Measurements from ENCODE around the gene ABCA1.

The ABCA1 gene

DNA sequence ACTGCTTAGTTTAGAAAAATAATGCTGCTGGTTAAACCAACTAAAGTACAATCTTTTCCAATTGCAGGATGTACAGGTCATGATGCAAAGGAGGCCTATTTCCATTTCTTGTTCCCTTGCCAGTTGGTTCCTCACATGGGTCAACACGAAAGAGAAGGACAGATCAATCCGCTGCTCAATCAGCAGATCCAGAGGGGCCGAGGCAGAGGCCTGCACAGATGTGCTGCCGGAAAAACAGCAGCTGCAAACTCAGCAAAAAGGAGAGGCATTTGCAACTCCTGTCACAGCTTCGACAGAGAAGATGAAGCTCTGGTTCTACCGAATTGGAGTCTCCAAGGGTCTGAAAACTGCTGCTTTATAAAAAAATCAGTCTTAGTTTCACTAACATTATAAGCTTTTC, 94.3 kb downstream of the ABCA1 start:
- no peak for DNase-seq

- DNase-seq: no peak
Observed at GRCh38 chr9:104831681-104832080, 96.3 kb downstream of the ABCA1 start.

DNA sequence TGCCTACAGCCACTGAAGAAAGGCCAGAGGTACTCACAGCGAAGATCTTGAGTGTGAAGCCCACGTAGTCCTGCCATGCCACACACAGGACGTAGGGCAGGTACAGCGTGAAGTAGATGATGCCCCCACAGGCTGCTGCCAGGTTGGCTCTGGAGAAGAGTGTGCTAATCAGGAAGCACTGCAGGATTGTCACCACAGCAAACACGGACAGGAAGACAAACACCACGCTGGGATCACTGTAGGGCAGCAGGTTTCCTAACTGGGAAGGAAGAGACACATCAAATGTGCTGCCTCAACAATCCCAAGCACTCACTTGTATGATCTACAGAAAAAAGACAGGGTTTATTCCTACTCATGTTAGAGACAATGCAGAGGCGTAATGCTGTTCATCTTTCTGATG, 101.0 kb downstream of the ABCA1 start:
- no peak for DNase-seq

DNA sequence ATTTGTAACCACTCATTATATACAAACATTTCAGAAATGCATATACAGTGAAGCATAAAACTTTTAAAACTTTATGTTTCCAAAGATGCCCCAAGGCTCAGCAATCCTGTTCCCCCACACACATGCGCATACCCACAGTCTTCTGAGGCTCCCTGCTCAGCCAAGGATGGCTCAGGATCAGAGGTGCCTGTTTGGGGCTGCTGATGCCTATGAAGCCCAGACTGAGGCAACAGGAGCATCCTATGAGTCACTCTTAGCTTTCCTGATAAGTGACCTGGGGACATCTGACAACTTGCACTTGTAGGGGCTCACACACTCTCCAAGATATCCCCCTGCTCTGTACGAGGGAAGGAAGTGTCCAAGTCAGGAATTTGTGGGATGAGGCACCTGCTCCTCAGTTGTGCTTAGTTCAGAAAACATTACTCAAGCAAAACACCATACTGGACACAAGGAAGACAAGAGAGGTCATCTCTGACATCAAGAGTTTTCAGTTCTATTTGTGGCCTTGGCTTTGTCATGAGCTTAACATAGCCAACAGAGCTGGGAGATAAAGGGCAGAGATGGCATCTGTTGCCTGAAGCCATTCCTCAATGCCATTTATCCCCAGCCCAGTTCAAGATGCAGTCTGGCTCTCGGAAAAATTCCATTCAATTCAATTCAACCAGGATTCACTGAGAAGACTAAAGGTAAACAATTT, 101.7 kb downstream of the ABCA1 start:
- DNase-seq: no peak

DNA sequence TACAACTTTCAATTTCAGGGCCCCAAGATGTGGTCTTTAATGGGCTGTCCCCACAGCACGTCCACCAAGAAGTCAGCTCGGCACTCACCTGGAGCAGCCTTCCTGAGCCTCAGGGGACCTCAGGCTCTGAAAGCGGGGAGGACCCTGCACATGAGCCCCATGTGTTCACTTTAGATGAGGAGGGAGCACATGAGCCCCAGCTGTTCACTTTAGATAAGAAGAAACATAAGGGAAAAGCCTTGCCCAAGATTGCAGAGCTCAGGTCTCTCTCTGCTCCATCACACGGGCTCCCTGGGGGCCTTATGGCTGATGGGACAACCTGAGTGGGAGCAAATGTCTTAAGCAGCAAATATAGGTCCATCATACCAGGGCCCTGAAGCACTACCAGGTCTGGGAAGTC, 107.6 kb downstream of the ABCA1 start:
- no peak for DNase-seq

DNA sequence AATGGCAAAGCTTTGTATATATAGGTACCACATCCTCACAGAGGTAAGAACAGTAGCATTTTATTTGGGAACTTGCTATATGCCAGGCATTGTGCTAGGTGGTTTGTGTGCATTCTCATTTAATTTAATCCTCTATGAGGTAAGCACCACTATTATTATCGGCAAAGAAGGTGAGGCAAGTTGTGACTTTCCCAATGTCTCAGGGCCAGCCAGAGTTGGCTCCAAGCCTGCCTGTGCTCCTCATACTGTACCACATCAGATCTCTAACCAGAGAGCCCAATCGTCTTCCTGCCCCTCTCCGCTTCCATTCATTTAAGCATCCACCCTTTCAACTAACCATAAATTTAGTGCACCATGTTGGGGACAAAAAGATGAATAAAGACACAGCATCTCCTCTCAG, 108.9 kb downstream of the ABCA1 start:
- no peak for DNase-seq

DNA sequence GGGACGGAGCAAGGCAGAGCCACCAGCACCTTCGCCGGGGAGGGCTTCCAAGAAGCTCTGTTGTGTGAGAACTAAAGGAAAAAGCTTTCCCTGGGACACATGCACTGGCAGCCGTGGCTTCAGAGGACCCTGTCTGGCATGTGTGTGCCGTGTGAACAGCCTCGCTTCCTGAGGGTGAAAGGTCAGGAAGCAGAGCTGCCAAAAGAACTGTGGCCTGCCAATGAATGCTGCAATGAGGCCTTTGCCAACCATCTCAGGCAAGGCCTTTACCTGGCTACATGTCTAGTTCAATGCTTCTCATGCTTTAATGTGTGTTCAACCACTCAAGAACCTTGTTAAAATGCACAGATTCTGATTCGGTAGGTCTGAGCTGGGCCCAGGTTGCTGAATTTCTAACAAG, 110.5 kb downstream of the ABCA1 start:
- DNase-seq: no peak

GRCh38 chr9:104815851-104816565, 111.9 kb downstream of the ABCA1 start:
- no peak for DNase-seq

DNA sequence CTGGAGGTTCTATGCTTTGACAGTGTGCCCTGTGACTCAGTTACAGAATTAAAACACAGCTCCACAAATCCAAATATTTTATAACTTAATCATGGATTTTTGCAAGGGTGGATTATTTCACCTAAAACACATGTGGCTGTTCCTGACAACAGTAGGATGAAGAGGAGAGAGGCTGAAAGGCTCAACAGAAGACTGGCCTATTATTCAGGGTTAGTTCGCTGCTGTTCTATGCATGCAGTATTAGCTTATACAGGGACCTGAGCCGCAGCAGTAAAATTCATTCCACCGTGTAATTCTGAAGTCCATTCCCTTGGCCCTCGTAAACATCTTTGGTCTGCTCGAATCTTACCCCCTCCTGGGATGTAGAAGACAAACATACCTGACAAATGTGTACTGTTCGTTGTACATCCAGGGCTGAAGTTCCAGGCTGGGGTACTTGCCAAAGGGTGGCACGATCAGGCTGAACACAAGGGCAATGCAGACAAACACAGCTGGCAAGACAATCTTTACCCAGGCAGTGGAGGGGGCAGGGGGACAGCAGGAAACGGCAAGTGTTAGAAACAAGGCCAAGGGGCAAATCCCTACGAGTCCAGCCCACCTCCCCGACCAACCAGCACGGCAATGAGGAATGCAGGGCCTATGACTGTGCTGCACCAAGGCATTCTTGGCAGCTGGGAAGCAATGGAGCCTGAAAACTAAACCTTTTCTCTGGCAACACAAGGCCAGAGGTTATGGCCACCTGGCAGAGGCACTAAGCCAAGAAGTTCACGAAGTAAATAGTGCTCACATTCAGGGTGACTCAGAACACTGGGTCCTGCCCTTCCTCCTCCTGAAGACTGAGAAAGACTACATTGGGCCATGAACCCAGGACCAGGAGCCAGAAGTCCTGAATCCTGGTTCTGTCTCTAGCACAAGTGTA, 117.3 kb downstream of the ABCA1 start:
- DNase-seq: peak in 1 of 2 experiments; percentile 28

GRCh38 chr9:104808035-104808614, 119.8 kb downstream of the ABCA1 start:
- DNase-seq: peak; percentile 41 to 63

GRCh38 chr9:104805441-104805840, 122.5 kb downstream of the ABCA1 start:
- DNase-seq: no peak

DNA sequence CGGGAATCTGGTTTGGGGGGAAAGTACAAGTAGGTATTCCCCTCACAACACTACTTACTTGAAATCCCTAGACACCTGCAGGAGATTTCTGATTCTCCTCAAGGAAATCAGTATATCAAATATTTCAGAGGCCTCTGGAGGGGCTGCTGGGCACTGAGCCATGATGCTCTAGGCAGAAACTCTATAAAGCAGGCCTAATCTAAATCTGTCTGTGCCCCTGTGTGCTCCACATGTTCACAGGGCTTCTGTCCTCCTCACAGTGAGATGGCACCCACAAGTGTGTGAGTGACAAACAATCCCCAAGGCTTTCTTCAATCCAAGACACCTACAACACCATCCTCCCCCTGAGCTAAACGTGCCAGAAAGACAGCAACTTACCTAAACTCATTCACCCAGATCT, 125.0 kb downstream of the ABCA1 start:
- no peak for DNase-seq

DNA sequence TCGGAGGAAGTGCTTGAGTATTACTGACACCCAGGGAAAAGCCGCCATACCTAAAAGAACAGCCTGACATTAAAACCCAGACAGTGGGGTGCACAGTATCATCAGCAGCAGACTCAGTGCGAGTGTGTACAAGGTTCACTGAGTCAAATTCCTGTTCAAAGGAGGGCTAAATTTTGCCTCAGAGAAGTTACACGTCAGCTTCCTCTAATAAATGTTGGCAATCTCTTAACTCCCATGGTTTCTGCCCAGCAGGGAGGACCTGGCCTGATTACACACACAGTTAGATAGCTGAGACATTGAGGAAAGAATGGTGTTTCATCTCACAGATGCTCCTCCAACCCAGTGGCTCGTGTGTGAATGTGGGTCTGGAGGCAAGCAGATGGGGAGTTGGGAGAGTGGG, 125.8 kb downstream of the ABCA1 start:
- no peak for DNase-seq

- no peak for DNase-seq
Observed at GRCh38 chr9:104800068-104800785, 127.7 kb downstream of the ABCA1 start.

DNA sequence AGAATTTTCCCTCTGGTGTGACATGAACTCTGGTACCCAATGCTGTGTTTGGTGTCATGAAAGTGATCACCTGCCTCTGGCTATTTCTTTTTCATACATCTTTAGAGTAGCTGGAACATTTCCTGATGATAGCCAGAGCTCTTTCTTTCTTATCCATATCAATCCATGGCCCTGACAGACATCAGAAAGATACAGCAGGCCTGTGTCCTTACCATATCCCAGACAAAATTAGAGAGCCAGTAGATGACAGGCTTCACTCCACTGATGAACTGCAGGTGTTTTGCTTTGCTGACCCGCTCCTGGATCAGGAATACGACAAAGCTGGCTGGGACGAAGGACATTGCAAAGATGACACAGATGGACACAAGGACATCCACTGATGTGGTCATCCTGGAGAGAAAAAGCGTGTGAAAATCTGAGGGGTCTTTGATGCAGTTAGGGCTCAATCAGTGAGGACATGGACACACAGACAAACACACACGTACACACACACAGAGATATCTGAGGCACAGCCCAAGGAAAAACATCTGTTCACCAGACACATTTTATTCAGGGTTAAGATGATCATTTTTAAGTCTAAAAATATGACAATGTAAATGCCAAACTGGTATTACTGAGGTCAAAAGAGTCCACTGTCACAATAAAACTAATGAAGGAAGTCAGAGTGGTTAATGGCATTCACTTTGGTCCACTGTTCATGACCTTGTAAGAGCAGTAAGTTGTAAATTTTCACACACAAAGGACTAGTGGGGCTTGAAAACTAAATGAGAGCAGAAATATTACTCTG, 129.6 kb downstream of the ABCA1 start:
- DNase-seq: no peak

DNA sequence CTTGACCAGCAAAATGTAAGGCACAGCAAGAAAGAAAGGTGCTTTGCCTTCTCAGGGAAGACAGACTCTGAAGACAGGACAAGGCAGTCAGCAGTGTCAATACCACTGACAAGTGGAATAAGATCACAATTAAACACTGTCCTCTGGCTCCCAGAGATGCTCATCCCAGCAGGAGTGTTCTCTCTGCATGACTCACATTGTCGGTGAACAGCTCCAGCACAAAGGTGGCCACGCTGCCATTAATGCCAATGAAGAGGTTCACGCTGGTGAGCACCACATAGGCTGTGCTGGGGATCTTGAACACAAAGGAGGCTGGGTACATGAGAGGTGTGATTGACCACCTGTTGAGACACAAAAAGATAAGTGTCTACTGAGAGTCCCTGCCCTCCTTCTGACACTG, 132.1 kb downstream of the ABCA1 start:
- no peak for DNase-seq

DNA sequence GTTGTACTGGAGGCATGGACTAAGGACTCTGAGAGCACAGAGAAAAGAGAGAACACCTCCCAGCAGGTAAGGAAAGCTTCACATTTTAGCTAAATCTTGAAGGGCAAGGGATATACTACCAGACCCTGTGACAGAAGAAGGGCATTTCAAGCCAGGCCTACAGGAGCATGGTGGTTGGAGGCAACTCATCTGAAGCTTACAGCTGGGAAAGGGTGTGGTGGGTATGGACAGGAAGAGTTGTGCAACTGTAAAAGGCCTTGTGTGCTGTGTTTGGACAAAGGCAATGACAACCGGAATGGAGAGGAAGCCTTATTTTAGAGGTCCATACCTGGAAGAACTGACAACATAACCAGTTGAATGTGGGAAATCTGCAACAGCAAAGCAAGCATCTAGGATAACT, 132.9 kb downstream of the ABCA1 start:
- DNase-seq: no peak

GRCh38 chr9:104794070-104794469, 133.9 kb downstream of the ABCA1 start:
- DNase-seq: no peak

DNA sequence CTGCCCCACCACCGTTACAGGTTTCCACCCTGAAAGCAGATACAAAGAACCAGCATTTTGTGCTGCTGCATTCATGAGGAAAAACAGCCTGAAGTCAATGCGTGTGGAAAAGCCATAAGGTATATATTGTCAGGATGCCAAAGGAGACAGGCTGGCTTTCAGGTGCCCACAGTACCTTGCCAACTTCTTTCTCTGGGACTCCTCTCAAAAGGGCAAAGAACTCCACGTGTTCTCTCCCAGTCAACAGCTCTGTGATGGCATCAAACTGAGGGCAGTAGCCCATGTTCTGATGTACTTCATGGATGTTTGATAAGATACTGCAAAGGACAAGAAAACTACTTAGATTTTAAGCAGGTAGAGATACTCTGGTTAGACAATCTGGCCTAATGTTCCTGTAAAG, 139.7 kb downstream of the ABCA1 start:
- DNase-seq: no peak

GRCh38 chr9:104787306-104788015, 140.5 kb downstream of the ABCA1 start:
- no peak for DNase-seq

- no peak for DNase-seq
Observed at GRCh38 chr9:104786293-104786692, 141.7 kb downstream of the ABCA1 start.
